H7 (cell line): Measurements from ENCODE around the gene SAMD15. TPM values are rescaled to one million over a fixed set of nuclear protein-coding genes. Genes with fewer than 3 reads are reported as not detected.
A peak's percentile ranks its signal among the peaks of the same experiment; 100 is the strongest.
"Not testable (repeated sequence)": the region's sequence is repeated elsewhere in the genome, so short reads cannot be mapped to it uniquely, and the experiment has no call there.

ENCODE experiments used
- DNase-seq: peaks from one replicate; pipeline ENCODE4 v3.0.0; 2012
- H3K27me3 ChIP-seq: 2 replicates; pipeline ENCODE4 v1.6.0; 2011; ENCODE audit warnings: mild to moderate bottlenecking, low read length; ENCODE audit not compliant: control insufficient read depth, insufficient read depth
- H3K36me3 ChIP-seq: replicated peaks from 2 replicates; pipeline ENCODE4 v1.5.1; 2011; ENCODE audit warnings: low read length; ENCODE audit not compliant: control insufficient read depth, insufficient read depth
- H3K4me3 ChIP-seq: 2 replicates; pipeline ENCODE4 v1.5.1; 2011; ENCODE audit warnings: low read depth, mild to moderate bottlenecking, control low read depth, low read length, moderate library complexity; ENCODE audit not compliant: insufficient read depth
- total RNA-seq: library from RNA; depleted of rRNA; stranded (reverse); fragments of >200 nt; shearing (Covaris generic); gene quantifications from 2 replicates; pipeline ENCODE4 v1.2.3, GENCODE V29; 2014; rRNA removed

The SAMD15 gene
- total RNA-seq, 1 experiment from 2014 or later, result 0.48 TPM

DNA sequence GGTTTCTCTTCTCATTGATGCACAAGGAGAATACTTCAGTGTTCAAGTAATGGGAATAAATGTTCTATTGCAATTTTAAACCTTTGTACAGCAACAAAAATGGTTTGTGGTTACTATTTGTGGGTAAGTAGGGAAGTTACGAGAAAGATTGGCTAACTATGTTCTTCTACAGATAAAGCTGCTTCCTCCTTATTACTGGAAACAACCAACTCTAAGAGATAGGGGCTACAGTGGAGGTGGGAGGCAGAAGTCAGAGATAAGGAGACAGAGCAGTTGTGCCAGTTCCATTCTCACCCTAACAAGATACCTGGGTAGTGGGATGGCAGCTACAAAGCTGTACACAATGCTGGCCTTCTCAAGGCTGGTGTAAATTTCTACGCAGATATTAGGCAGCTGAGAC, 30.0 kb downstream of the SAMD15 start:
- Histone ChIP-seq H3K36me3 (no peaks in the 10 kb centered on the region), H3K4me3 (no peak overlapping the region), H3K27me3 (no peaks in the 10 kb centered on the region; the same call in 1 of the 2 replicates)
- no peak for DNase-seq

- H3K4me3 ChIP-seq, result no peak overlapping the region
- no peak for DNase-seq
- no peaks in the 10 kb centered on the region; the same call in 1 of the 2 replicates for H3K27me3 ChIP-seq
- H3K36me3 ChIP-seq, result no peaks in the 10 kb centered on the region
Observed at GRCh38 chr14:77409131-77409533, 32.0 kb downstream of the SAMD15 start.

DNA sequence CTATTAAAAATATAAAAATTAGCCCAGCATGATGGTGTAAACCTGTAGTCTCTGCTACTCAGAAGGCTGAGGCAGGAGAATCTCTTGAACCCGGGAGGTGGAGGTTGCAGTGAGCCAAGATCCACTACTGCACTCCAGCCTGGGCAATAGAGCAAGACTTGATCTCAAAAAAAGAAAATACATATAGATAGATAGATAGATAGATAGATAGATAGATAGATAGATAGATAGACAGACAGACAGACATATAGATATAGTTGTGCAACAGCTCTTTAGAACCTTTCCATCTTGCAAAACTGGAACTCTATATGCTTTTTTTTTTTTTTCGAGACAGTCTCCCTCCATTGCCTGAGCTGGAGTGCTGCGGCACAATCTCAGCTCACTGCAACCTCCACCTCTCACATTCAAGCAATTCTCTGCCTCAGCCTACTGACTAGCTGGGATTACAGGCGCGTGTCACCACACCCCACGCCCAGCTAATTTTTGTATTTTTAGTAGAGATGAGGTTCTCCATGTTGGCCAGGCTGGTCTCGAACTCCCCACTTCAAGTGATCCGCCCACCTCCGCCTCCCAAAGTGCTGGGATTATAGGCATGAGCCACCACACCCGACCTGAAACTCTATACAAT, 38.3 kb downstream of the SAMD15 start:
- not testable (repeated sequence) for H3K4me3 ChIP-seq, H3K36me3 ChIP-seq, DNase-seq, H3K27me3 ChIP-seq

GRCh38 chr14:77416098-77416497, 38.9 kb downstream of the SAMD15 start:
- H3K4me3 ChIP-seq, DNase-seq, H3K27me3 ChIP-seq, H3K36me3 ChIP-seq: not testable (repeated sequence)

DNA sequence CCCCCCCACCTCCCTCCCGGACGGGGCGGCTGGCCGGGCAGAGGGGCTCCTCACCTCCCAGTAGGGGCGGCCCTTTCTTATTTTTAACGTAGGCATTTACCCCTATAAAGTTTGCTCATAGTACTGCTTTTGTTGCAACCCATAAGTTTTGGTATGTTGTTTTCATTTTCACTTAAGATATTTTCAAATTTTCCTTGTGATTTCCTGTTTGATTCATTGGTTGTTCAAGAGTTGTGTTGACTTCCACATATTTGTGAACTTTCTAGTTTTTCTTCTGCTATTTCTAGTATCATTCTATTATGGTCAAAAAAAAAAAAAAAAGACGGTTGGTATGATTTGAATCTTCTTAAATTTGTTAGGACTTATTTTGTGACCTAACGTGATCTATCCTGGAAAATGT, 39.7 kb downstream of the SAMD15 start:
- no peaks in the 10 kb centered on the region for H3K36me3 ChIP-seq
- H3K27me3 ChIP-seq, result no peaks in the 10 kb centered on the region; the same call in 1 of the 2 replicates
- no peak for DNase-seq
- H3K4me3 ChIP-seq, result no peak overlapping the region

- Histone ChIP-seq H3K4me3 (no peak overlapping the region), H3K36me3 (peaks cover 4% of the 10 kb centered on the region), H3K27me3 (no peaks in the 10 kb centered on the region)
- DNase-seq, result no peak
Observed at GRCh38 chr14:77421201-77421600, 44.0 kb downstream of the SAMD15 start.

DNA sequence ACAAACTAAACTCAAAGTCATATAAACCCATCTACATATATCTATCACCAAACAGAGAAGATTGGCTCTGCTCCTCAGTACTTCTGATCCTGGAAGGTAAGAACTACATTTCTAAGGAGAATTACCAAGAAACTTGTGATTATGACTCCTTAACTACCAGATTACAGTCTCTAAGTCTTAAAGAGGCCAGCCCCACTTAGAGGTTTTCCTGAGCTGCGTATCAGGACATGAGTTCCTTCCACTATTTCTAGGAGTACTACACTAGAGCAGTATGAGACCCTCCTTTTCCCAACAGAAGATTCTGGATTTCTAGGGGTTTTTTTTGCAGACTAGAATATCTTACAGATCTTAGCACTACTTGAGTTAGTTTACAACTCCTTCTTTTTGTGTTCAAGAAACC, 46.2 kb downstream of the SAMD15 start, which contains the start of gene NOXRED1:
TSS of gene NOXRED1 (minus strand) at position 101 of the 400 bp plus-strand sequence. CDS start 634 bp downstream, outside the sequence.
- H3K36me3 ChIP-seq, result peaks cover 15% of the 10 kb centered on the region
- no peak within 1 kb of the TSS for H3K4me3 ChIP-seq
- no peaks in the 10 kb centered on the region for H3K27me3 ChIP-seq
- no peak for DNase-seq

- peak; percentile 48 for DNase-seq
- Histone ChIP-seq H3K36me3 (peaks cover 19% of the 10 kb centered on the region), H3K27me3 (no peaks in the 10 kb centered on the region), H3K4me3 (no peak overlapping the region)
Observed at GRCh38 chr14:77424862-77425261, 47.7 kb downstream of the SAMD15 start.

- Histone ChIP-seq H3K36me3 (peaks cover 19% of the 10 kb centered on the region), H3K27me3 (no peaks in the 10 kb centered on the region), H3K4me3 (no peak overlapping the region)
- no peak for DNase-seq
Observed at GRCh38 chr14:77426396-77426795, 49.2 kb downstream of the SAMD15 start.

DNA sequence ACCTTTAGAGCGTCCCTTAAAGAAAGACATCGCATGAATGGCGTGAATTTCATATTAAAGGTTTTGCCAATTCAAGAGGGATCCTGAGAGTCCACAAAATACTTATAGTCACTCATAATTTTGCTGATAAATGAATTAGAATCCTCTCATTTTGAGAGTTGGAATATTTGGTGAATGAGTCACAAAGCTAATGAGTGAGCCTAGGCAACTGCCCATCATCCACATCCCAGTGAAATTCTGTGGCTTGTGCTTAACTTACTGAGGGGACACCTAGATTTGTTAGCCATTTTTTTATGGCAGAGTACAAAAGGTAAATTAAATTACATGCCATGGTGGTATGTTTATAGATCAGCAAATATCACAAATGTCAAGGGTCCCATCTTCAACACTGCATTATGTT, 58.9 kb downstream of the SAMD15 start:
- H3K36me3 ChIP-seq, result no peaks in the 10 kb centered on the region; the same call in none of the 2 replicates
- no peaks in the 10 kb centered on the region for H3K27me3 ChIP-seq
- no peak overlapping the region for H3K4me3 ChIP-seq
- no peak for DNase-seq

GRCh38 chr14:77438596-77438995, 61.4 kb downstream of the SAMD15 start:
- Histone ChIP-seq H3K36me3 (peaks cover 9% of the 10 kb centered on the region), H3K27me3 (no peaks in the 10 kb centered on the region), H3K4me3 (no peak overlapping the region)
- no peak for DNase-seq

DNA sequence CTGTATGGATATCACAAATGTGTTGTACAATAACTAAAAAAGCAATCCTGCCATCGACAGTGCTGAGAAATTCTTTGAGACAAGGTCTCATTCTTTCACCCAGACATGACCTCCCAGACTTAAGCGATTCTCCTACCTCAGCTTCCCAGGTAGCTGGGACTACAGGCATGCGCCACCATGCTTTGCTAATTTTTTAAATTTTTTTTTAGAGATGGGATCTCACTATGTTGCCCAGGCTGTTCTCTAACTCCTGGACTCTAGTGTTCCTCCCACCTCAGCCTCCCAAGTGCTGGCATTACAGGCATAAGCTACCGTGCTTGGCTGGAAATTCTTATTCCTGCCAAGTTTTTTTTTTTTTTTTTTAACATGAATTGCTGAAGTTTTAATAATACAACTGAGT, 62.7 kb downstream of the SAMD15 start:
- DNase-seq, result no peak
- H3K4me3 ChIP-seq, result no peak overlapping the region
- peaks cover 12% of the 10 kb centered on the region for H3K36me3 ChIP-seq
- H3K27me3 ChIP-seq, result no peaks in the 10 kb centered on the region

Other genes starting within 250 kb of the SAMD15 start
- 8.9 and 11.6 TPM in 2 replicates for gene ZDHHC22, start 235.6 kb upstream of the SAMD15 start, total RNA-seq
- 2.1 and 2.2 TPM in 2 replicates for gene TMEM63C, start 195.6 kb upstream of the SAMD15 start, total RNA-seq
- 0.07 TPM in 1 of 2 replicates, not detected in the other for gene NGB, start 106.2 kb upstream of the SAMD15 start, total RNA-seq
- gene POMT2, start 56.5 kb upstream of the SAMD15 start, total RNA-seq, result 17.7 and 18.5 TPM in 2 replicates
- gene GSTZ1, start 56.3 kb upstream of the SAMD15 start, total RNA-seq, result 29.3 and 38.0 TPM in 2 replicates
- 11.1 and 12.6 TPM in 2 replicates for gene TMED8, start 285 bp upstream of the SAMD15 start, total RNA-seq
- gene NOXRED1, start 46.1 kb downstream of the SAMD15 start, total RNA-seq, result 0.07 and 2.3 TPM in 2 replicates
- 25.4 and 30.5 TPM in 2 replicates for gene VIPAS39, start 80.2 kb downstream of the SAMD15 start, total RNA-seq
- 140 and 149 TPM in 2 replicates for gene AHSA1, start 80.7 kb downstream of the SAMD15 start, total RNA-seq
- gene ISM2, start 121.4 kb downstream of the SAMD15 start, total RNA-seq, result 1.1 and 2.1 TPM in 2 replicates
- gene SPTLC2, start 239.3 kb downstream of the SAMD15 start, total RNA-seq, result 20.5 and 22.7 TPM in 2 replicates